Activated CD4-positive, alpha-beta T cell treated with anti-CD3 and anti-CD28 coated beads, Interleukin-2, amount 50 U/mL, for 4 hours (primary cell): ENCODE results near the gene TMEM25.
A peak's percentile ranks its signal among the peaks of the same experiment; 100 is the strongest.
"Not testable (repeated sequence)": the region's sequence is repeated elsewhere in the genome, so short reads cannot be mapped to it uniquely, and the experiment has no call there.

ENCODE experiments used
- DNase-seq, 2 experiments: peaks; one replicate each; pipeline ENCODE4 v3.0.0-alpha.2; 2020

TMEM25 gene

GRCh38 chr11:118530683-118531596 is at the start of gene TMEM25:
Gene TMEM25, plus strand, starts transcription at chr11:118531192. Its CDS starts 610 bp downstream, at chr11:118531802.
- peak; percentile 69 to 70 for DNase-seq

DNA sequence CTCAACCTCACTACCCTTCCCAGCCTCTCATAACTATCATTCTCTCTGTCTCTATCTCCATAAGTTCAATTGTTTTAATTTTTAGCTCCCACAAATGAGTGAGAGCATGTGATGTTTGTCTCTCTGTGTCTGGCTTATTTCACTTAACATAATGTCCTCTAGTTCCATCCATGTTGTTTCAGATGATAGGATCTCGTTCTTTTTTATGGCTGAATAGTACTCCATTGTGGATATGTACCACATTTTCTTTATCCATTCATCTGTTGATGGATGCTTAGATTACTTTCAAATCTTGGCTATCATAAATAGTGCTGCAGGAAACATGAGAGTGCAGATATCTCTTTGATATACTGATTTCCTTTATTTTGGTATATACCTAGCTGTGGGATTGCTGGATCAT is 49.8 kb upstream of the TMEM25 start:
- DNase-seq, result not testable (repeated sequence)

DNA sequence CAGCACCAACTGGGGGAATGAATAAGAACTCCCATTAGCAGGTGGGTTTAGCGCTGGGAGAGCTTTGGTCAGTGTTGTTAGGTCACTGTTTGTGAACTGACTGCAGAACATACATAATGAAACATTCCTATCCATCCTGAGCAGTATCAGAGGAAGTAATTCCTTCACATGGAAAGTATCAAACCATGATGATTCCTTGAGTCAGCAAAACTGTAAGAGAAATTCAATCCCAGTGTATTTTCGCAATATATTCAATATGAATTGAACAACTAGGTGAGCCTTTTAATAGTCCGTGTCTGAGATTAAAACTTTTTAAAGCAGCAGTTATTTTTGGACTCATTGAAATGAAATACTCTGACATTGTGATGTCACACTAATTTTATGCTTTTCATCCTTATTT is 46.6 kb upstream of the TMEM25 start:
- no peak for DNase-seq

DNA sequence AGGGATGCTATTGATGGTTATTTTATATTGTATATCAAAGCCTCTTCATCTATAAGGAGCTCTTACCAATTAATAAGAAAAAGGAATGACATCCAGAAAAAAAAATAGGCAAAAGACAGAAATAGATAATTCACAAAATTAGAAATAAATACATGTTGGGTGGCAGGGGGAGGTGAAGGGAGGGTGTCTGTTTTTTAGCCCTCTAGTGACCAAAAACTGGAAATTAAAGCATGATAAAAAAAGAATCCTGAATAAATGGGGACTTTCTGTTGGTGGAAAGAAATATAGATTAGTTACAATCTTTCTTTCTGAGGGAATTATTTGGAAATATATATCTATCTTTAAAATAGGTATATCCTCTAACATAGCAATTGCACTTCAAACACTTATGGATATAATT is 45.7 kb upstream of the TMEM25 start:
- DNase-seq, result no peak

DNA sequence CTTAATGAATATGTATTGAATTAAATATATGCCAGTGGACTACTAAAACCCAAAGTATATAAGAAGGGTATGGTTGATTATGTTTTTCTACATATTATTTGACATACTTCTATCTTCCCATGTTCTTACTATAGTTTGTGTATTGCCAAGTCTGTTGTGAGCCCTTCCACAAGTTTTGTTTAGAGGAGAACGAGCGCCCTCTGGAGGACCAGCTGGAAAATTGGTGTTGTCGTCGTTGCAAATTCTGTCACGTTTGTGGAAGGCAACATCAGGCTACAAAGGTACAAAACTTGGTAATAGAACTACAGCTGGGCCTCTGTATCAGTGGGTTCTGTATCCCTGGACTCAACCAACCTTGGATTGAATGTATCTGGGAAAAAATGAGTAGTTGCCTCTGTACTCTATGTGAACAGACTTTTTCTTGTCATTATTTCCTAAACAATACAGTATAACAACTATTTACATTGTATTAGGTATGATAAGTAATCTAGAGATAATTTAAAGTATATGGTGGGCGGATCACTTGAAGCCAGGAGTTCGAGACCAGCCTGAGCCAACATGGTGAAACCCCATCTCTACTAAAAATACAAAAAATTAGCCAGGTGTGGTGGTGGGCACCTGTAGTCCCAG is 42.4 kb upstream of the TMEM25 start:
- peak; percentile 77 for DNase-seq

- no peak for DNase-seq
Observed at GRCh38 chr11:118491041-118491440, 40.0 kb upstream of the TMEM25 start.

DNA sequence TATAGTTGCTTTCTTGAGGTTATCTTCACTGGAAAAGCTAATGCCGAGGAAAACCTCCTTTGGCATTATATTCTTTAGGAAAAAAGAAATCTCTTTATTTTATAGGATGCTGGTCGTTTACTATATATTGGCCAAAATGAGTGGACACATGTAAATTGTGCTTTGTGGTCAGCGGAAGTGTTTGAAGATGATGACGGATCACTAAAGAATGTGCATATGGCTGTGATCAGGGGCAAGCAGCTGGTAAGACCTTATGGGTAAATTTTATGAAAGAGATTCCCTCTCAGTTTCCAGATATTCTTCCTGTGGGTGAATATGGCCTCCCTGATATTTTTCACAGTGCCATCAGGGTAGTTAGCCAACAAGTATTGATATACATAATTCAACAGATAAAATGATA is 33.2 kb upstream of the TMEM25 start:
- no peak for DNase-seq

- DNase-seq, result no peak
Observed at GRCh38 chr11:118503216-118503615, 27.8 kb upstream of the TMEM25 start.

DNA sequence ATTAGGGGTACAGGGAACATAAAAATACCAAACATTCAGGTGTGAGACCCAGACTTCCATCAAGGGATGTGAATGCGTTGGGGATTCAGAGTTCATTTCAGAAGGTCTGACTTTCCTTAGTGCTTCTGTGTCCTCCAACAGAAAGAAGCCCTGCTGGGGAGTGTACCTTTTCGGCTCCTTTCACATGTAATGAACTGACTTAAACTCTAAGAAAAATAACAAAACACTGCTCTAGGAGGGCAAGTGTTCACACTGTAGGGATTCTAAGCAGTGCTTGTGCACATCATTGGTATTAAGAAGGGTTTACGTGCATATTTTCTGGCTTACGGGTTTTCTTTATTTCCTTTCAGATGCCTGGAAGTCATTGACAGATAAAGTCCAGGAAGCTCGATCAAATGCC is 19.4 kb upstream of the TMEM25 start:
- no peak for DNase-seq

GRCh38 chr11:118514103-118514502 is 16.9 kb upstream of the TMEM25 start:
- no peak for DNase-seq

GRCh38 chr11:118519549-118519948 is 11.4 kb upstream of the TMEM25 start:
- no peak for DNase-seq

DNA sequence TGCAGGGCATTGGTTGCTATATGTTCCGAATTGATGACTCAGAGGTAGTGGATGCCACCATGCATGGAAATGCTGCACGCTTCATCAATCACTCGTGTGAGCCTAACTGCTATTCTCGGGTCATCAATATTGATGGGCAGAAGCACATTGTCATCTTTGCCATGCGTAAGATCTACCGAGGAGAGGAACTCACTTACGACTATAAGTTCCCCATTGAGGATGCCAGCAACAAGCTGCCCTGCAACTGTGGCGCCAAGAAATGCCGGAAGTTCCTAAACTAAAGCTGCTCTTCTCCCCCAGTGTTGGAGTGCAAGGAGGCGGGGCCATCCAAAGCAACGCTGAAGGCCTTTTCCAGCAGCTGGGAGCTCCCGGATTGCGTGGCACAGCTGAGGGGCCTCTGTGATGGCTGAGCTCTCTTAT is 9.1 kb upstream of the TMEM25 start:
- DNase-seq, result no peak

DNA sequence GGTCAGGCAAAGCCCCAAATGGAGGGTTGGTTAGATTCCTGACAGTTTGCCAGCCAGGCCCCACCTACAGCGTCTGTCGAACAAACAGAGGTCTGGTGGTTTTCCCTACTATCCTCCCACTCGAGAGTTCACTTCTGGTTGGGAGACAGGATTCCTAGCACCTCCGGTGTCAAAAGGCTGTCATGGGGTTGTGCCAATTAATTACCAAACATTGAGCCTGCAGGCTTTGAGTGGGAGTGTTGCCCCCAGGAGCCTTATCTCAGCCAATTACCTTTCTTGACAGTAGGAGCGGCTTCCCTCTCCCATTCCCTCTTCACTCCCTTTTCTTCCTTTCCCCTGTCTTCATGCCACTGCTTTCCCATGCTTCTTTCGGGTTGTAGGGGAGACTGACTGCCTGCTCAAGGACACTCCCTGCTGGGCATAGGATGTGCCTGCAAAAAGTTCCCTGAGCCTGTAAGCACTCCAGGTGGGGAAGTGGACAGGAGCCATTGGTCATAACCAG is 8.4 kb upstream of the TMEM25 start:
- no peak for DNase-seq

GRCh38 chr11:118524356-118524755 is 6.6 kb upstream of the TMEM25 start:
- DNase-seq, result no peak

DNA sequence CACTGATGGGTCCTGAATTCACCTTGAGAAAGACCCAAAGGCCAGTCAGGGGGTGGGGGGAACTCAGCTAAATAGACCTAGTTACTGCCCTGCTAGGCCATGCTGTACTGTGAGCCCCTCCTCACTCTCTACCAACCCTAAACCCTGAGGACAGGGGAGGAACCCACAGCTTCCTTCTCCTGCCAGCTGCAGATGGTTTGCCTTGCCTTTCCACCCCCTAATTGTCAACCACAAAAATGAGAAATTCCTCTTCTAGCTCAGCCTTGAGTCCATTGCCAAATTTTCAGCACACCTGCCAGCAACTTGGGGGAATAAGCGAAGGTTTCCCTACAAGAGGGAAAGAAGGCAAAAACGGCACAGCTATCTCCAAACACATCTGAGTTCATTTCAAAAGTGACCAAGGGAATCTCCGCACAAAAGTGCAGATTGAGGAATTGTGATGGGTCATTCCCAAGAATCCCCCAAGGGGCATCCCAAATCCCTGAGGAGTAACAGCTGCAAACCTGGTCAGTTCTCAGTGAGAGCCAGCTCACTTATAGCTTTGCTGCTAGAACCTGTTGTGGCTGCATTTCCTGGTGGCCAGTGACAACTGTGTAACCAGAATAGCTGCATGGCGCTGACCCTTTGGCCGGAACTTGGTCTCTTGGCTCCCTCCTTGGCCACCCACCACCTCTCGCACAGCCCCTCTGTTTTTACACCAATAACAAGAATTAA is 6.1 kb upstream of the TMEM25 start:
- DNase-seq, result no peak

DNA sequence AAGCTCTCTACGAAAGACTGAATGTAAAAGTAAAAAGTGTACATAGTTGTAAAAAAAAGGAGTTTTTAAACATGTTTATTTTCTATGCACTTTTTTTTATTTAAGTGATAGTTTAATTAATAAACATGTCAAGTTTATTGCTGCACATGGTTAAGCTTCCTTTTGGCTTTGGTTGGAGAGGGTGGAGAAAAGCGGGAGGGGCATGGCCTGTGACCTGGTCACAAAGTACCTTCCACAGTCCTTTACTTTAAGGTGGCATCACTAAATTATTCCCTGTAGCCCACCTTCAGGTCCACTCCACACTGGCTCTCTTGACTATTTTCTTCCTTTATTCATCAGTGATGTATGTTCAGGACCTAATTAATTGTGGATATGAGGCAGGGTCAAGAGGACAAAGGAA is 4.3 kb upstream of the TMEM25 start:
- no peak for DNase-seq

DNA sequence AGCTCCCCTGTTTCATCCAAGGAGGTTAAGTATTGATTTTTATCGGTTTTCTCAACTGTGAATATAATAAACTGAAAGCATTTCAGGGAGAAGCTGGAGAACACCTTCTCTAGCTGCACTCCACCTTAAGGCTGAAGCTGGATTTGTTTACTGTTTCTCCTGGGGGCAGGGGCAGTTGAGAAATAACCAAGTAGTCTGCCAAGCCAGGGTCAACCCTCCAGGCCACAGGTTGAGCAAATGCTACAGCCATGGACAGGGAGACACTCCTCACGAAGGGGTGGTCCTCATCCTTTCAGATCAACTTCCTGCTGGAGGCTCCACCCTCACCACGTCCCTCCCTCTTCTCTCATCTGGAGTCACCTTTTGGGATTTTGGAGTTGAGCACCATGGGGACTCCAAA is 3.9 kb upstream of the TMEM25 start, which contains the start of gene TTC36:
Gene TTC36, plus strand, starts transcription at position 366 of the 400 bp plus-strand sequence. Its CDS starts 21 bp downstream, at position 387.
- DNase-seq, result no peak

GRCh38 chr11:118528511-118528910 is 2.5 kb upstream of the TMEM25 start:
- DNase-seq, result no peak

GRCh38 chr11:118529584-118530175 is 1.3 kb upstream of the TMEM25 start:
- no peak for DNase-seq

DNA sequence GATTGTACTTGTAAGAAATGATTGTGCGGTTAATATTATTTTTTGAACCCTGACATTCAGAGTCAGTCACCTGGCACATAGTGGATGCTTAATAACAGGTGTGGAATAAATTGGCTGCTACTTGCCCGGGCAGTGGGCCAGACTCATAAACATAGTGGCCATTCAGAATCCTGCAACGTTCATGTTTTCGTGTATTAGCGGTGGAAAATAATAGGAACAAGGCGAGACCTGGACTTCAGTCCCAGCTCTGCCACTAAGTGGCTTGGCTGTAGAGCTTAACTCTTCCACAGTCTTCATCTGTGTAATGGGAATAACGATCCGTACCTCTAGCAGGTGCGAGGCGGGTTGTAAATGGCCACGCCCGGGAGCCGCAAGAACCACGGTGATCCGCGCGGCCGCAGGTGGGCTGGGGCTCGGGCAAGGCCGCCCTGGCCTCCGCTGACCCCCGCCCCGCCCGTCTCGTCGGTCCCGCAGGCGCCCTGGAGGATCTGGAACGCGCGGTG is 761 bp upstream of the TMEM25 start:
- DNase-seq, result no peak

- no peak for DNase-seq
Observed at GRCh38 chr11:118531597-118532084, 649 bp downstream of the TMEM25 start.

GRCh38 chr11:118532091-118532490 is 1.1 kb downstream of the TMEM25 start:
- no peak for DNase-seq
